B cell (primary cell): Measurements from ENCODE around the gene PHLDB2. TPM values are rescaled to one million over a fixed set of nuclear protein-coding genes. Genes with fewer than 3 reads are reported as not detected.

Experiments
- ATAC-seq: fragments of 200-7000 bp; cut with Tn5 transposase; one replicate; pipeline ENCODE4 v1.10.0; 2021; ENCODE audit warnings: low read depth, mild to moderate bottlenecking, moderate number of reproducible peaks, moderate library complexity
- CTCF ChIA-PET: fragments of 350-600 bp; sonication (Branson Sonifier 250); formaldehyde crosslinking; loops from one replicate; lab custom pipeline; 2021; ENCODE audit warnings: antibody characterized with exemption, inconsistent platforms; lab: Charles Lee
- POLR2A ChIA-PET: fragments of 350-600 bp; sonication (Branson Sonifier 250); formaldehyde crosslinking; loops from one replicate; lab custom pipeline; 2021; ENCODE audit warnings: antibody characterized with exemption; lab: Charles Lee
- DNase-seq: peaks from one replicate; pipeline ENCODE4 v3.0.0; 2013
- H2AFZ ChIP-seq: 2 replicates; pipeline ENCODE4 v1.6.1; 2012; ENCODE audit warnings: mild to moderate bottlenecking, low read depth, low read length; ENCODE audit not compliant: insufficient read depth, poor library complexity, severe bottlenecking
- H3K27ac ChIP-seq, 2 donors: 1 replicate in 1 of 2; 2 replicates in 1 of 2; pipeline ENCODE4 v1.5.1; 2012 to 2013; ENCODE audit warnings: low read length in 2 of 2, mild to moderate bottlenecking in 2 of 2, moderate library complexity in 1 of 2
- H3K27me3 ChIP-seq, 4 experiments: fragments of 200-600 bp in 1 of 4; sonication (generic) in 1 of 4; replicated peaks in 1 of 4; 1 replicate in 2 of 4; 2 replicates in 2 of 4; pipeline versions ENCODE4 v1.6.1 to v1.7.0; 2013 to 2016; ENCODE audit warnings: low read length in 3 of 4, mild to moderate bottlenecking in 2 of 4, mixed read lengths in 1 of 4, moderate library complexity in 1 of 4; ENCODE audit not compliant: insufficient read depth in 4 of 4, control insufficient read depth in 3 of 4; ENCODE audit errors: control extremely low read depth in 1 of 4
- H3K36me3 ChIP-seq, 2 experiments: replicated peaks in 1 of 2; 1 replicate in 1 of 2; 2 replicates in 1 of 2; pipeline versions ENCODE4 v1.6.1 to v1.7.1; 2013; ENCODE audit warnings: low read length in 1 of 2; ENCODE audit not compliant: insufficient read depth in 2 of 2, control insufficient read depth in 1 of 2; ENCODE audit errors: control extremely low read depth in 1 of 2, extremely low read depth in 1 of 2
- H3K4me1 ChIP-seq, 2 donors: fragments of 200-600 bp in 1 of 2; sonication (generic) in 1 of 2; 1 replicate in 1 of 2; 2 replicates in 1 of 2; pipeline versions ENCODE4 v1.5.1 to v1.6.1; 2013 to 2017; ENCODE audit warnings: low read length in 2 of 2; ENCODE audit not compliant: control insufficient read depth in 2 of 2, insufficient read depth in 2 of 2
- H3K4me2 ChIP-seq: replicated peaks from 2 replicates; pipeline ENCODE3; 2012; ENCODE audit warnings: mild to moderate bottlenecking, low read depth, low read length; ENCODE audit not compliant: poor library complexity, severe bottlenecking
- H3K4me3 ChIP-seq, 5 experiments: fragments of 200-600 bp in 1 of 5; sonication (generic) in 1 of 5; 1 replicate in 3 of 5; 2 replicates in 2 of 5; pipeline versions ENCODE4 v1.5.1 to v1.7.0; 2011 to 2016; ENCODE audit warnings: low read length in 4 of 5, mild to moderate bottlenecking in 4 of 5, low read depth in 2 of 5, control low read depth in 1 of 5, moderate library complexity in 1 of 5; ENCODE audit not compliant: insufficient read depth in 1 of 5; ENCODE audit errors: control extremely low read depth in 1 of 5, extremely low read depth in 1 of 5
- H3K79me2 ChIP-seq: fragments of 200-600 bp; sonication (generic); one replicate; pipeline ENCODE4 v1.6.0; 2016; ENCODE audit warnings: low read length; ENCODE audit not compliant: control insufficient read depth, insufficient read depth
- H3K9ac ChIP-seq: fragments of 200-600 bp; sonication (generic); 2 replicates; pipeline ENCODE4 v1.6.1; 2017; ENCODE audit warnings: mild to moderate bottlenecking, low read length, moderate library complexity
- H3K9me3 ChIP-seq, 3 donors: one replicate each; pipeline versions ENCODE4 v1.6.1 to v1.7.1; 2013; ENCODE audit warnings: low read length in 2 of 3; ENCODE audit not compliant: control insufficient read depth in 2 of 3, insufficient read depth in 1 of 3; ENCODE audit errors: control extremely low read depth in 1 of 3
- H4K20me1 ChIP-seq: 2 replicates; pipeline ENCODE4 v1.6.0; 2012; ENCODE audit warnings: mild to moderate bottlenecking, low read length; ENCODE audit not compliant: insufficient read depth, control insufficient read depth, poor library complexity, severe bottlenecking
- H3K27ac Mint-ChIP-seq: one replicate; pipeline ENCODE4 v1.8.0; 2021; ENCODE audit warnings: mixed read lengths
- H3K27me3 Mint-ChIP-seq: one replicate; pipeline ENCODE4 v1.8.0; 2021; ENCODE audit warnings: mixed read lengths
- H3K4me1 Mint-ChIP-seq: one replicate; pipeline ENCODE4 v1.8.0; 2021; ENCODE audit warnings: mixed read lengths
- H3K4me3 Mint-ChIP-seq: one replicate; pipeline ENCODE4 v1.8.0; 2021; ENCODE audit warnings: mixed read lengths
- H3K9me3 Mint-ChIP-seq: one replicate; pipeline ENCODE4 v1.8.0; 2022; ENCODE audit warnings: mixed read lengths; ENCODE audit not compliant: insufficient read depth
- EZH2 ChIP-seq: IDR thresholded peaks from 2 replicates; pipeline ENCODE4 v1.6.1; 2012; ENCODE audit warnings: borderline replicate concordance, low read depth, mild to moderate bottlenecking, moderate library complexity, low read length; ENCODE audit not compliant: insufficient read depth, poor library complexity, severe bottlenecking
- WGBS: methylation state at CpG from one replicate; pipeline ENCODE4 v1.1.5; 2013; ENCODE audit warnings: missing lambda C conversion rate; ENCODE audit not compliant: insufficient coverage; 5-methylcytosine and 5-hydroxymethylcytosine counted together
- intact Hi-C: fragments of 100-400 bp; cut with micrococcal nuclease; formaldehyde crosslinking; loops from one replicate; pipeline ENCODE4 v1.10.0; 2022
- polyA plus RNA-seq: library from polyadenylated mRNA; depleted of rRNA; stranded (reverse); fragments of >200 nt; gene quantifications from 2 replicates; pipeline ENCODE4 v1.2.3, GENCODE V29; 2012
- total RNA-seq, 2 donors: library from RNA; stranded (reverse); fragments of 120-200 nt in 1 of 2; gene quantifications; 1 replicate in 1 of 2; 2 replicates in 1 of 2; pipeline versions ENCODE4 v1.2.3 to v1.2.4, GENCODE V29; 2013 to 2022
- TF ChIP-seq, protein P1 (sequence below): fragments of 200-600 bp; IDR thresholded peaks from one replicate; pipeline ENCODE4 v1.8.0; 2022; ENCODE audit warnings: antibody characterized with exemption, mild to moderate bottlenecking

The PHLDB2 gene
- total and polyA plus RNA-seq, 2 donors (not counting 1 experiment from before 2014, with no cell fraction given) = 1.3 to 6.3 TPM

DNA sequence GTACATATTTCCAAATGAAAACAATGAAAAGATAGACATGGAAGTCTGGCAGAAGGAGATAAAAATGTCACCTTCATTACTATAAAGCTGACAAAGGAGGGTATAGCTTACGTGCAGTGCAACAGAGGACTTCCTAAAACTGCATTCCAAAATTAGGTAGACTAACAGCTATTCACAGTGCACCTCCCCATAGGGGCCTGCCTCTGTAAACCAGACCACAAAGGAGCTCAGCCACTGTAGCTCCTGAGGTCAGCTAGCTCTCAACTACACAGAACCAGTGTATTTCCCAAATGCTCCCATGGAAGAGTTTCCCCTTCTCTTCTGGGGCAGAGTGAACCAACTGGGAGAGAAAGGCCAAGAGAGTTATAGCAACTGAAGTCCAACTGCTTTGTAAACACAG is 31.2 kb upstream of the PHLDB2 start:
- DNase-seq (no peak), ATAC-seq (no peak)
- peaks cover 10% of the 10 kb centered on the region for H3K27me3 Mint-ChIP-seq
- Histone ChIP-seq H3K27ac (no peak overlapping the region), H3K4me3 (no peak overlapping the region), H2AFZ (no peak overlapping the region), H3K9me3 (no peaks in the 10 kb centered on the region), H3K4me2 (no peak overlapping the region), H3K9ac (no peak overlapping the region), H3K4me1 (no peaks in the 10 kb centered on the region), H3K27me3 (no peaks in the 10 kb centered on the region), H3K36me3 (no peaks in the 10 kb centered on the region), H3K79me2 (no peaks in the 10 kb centered on the region), H4K20me1 (no peaks in the 10 kb centered on the region)
- intact Hi-C loops = no loop called here
- H3K4me1 Mint-ChIP-seq = no peaks in the 10 kb centered on the region
- H3K4me3 Mint-ChIP-seq = no peak overlapping the region
- H3K27ac Mint-ChIP-seq = no peak overlapping the region
- H3K9me3 Mint-ChIP-seq = no peaks in the 10 kb centered on the region
- POLR2A ChIA-PET = no interaction called here
- WGBS = 67% methylated on average over 1 of the region's 1 CpG
- CTCF ChIA-PET = interaction anchor here (0.9 to 1.3 kb wide), 3 partner anchors 14 to 111 kb away, joined by 3 read pairs; no protein-coding TSS in a partner anchor
- TF ChIP-seq, protein P1, sequence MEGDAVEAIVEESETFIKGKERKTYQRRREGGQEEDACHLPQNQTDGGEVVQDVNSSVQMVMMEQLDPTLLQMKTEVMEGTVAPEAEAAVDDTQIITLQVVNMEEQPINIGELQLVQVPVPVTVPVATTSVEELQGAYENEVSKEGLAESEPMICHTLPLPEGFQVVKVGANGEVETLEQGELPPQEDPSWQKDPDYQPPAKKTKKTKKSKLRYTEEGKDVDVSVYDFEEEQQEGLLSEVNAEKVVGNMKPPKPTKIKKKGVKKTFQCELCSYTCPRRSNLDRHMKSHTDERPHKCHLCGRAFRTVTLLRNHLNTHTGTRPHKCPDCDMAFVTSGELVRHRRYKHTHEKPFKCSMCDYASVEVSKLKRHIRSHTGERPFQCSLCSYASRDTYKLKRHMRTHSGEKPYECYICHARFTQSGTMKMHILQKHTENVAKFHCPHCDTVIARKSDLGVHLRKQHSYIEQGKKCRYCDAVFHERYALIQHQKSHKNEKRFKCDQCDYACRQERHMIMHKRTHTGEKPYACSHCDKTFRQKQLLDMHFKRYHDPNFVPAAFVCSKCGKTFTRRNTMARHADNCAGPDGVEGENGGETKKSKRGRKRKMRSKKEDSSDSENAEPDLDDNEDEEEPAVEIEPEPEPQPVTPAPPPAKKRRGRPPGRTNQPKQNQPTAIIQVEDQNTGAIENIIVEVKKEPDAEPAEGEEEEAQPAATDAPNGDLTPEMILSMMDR = no peak
- TF ChIP-seq EZH2 = no peak

DNA sequence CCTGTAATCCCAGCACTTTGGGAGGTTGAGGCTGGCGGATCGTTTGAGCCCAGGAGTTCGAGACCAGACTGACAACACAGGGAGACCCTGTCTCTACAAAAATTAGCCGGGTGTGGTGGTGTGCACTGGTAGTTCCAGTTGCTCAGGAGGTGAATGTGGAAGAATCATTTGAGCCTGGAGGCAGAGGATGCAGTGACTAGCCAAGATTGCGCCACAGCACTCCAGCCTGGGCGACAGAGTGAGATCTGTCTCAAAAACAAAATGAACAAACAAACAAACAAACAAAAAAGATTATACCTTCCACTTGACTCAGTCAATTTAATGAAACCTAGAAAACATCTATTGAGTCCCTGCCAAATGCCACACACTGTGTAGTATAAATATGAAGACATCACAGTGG is 30.5 kb upstream of the PHLDB2 start:
- Mint-ChIP-seq H3K4me3 (no peak overlapping the region), H3K4me1 (no peaks in the 10 kb centered on the region), H3K9me3 (no peaks in the 10 kb centered on the region), H3K27me3 (peaks cover 10% of the 10 kb centered on the region), H3K27ac (no peak overlapping the region)
- ATAC-seq (no peak), DNase-seq (no peak)
- Histone ChIP-seq H3K9ac (no peak overlapping the region), H3K4me1 (no peaks in the 10 kb centered on the region), H3K4me3 (no peak overlapping the region), H2AFZ (no peak overlapping the region), H3K9me3 (no peaks in the 10 kb centered on the region), H4K20me1 (no peaks in the 10 kb centered on the region), H3K79me2 (no peaks in the 10 kb centered on the region), H3K36me3 (no peaks in the 10 kb centered on the region), H3K27me3 (no peaks in the 10 kb centered on the region), H3K4me2 (no peak overlapping the region), H3K27ac (no peak overlapping the region)
- 96% methylated on average over 4 of the region's 6 CpGs for WGBS
- intact Hi-C loops = no loop called here
- ChIA-PET POLR2A (no interaction called here), CTCF (no interaction called here)
- TF ChIP-seq EZH2 = no peak
- TF ChIP-seq, protein P1 = no peak
